ENCODE results near the gene SLC9A9.
"Not testable (repeated sequence)": the region's sequence is repeated elsewhere in the genome, so short reads cannot be mapped to it uniquely, and the experiment has no call there.

DNA sequence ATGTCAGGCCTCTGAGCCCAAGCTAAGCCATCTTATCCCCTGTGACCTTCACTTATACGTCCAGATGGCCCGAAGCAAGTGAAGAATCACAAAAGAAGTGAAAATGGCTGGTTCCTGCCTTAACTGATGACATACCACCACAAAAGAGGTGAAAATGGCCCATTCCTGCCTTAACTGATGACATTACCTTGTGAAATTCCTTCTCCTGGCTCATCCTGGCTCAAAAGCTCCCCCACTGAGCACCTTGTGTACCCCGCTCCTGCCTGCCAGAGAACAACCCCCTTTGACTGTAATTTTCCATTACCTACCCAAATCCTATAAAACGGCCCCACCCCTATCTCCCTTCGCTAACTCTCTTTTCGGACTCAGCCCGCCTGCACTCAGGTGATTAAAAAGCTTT, 42.8 kb downstream of the SLC9A9 start:
- TF ChIP-seq, protein P1, sequence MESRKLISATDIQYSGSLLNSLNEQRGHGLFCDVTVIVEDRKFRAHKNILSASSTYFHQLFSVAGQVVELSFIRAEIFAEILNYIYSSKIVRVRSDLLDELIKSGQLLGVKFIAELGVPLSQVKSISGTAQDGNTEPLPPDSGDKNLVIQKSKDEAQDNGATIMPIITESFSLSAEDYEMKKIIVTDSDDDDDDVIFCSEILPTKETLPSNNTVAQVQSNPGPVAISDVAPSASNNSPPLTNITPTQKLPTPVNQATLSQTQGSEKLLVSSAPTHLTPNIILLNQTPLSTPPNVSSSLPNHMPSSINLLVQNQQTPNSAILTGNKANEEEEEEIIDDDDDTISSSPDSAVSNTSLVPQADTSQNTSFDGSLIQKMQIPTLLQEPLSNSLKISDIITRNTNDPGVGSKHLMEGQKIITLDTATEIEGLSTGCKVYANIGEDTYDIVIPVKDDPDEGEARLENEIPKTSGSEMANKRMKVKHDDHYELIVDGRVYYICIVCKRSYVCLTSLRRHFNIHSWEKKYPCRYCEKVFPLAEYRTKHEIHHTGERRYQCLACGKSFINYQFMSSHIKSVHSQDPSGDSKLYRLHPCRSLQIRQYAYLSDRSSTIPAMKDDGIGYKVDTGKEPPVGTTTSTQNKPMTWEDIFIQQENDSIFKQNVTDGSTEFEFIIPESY (IDR thresholded peaks at IDR 0.05), result not testable (repeated sequence)
- TF ChIP-seq TARDBP (IDR thresholded peaks at IDR 0.05; ENCODE audit: borderline replicate concordance); EZH2 (IDR thresholded peaks at IDR 0.05; ENCODE audit: borderline replicate concordance, control insufficient read depth, low read depth, low read length); FOXM1 (IDR thresholded peaks at IDR 0.05; ENCODE audit: low read depth, low read length); E2F4 (IDR thresholded peaks at IDR 0.05; ENCODE audit: low read depth, low read length); CTCF (IDR thresholded peaks at IDR 0.05 in 2 of 3, conservative IDR thresholded peaks at IDR 0.05 in 1 of 3; ENCODE audit: control insufficient read depth in 2 of 3, extremely low read depth in 1 of 3, insufficient read depth in 1 of 3, low read depth in 3 of 3, low read length in 3 of 3); MTA2 (IDR thresholded peaks at IDR 0.05; ENCODE audit: low read depth); ZSCAN29 (IDR thresholded peaks at IDR 0.05); FOS (IDR thresholded peaks at IDR 0.05; ENCODE audit: borderline replicate concordance, extremely low read depth, insufficient read length): not testable (repeated sequence)
